ENCODE data around the gene OPA1.

- no peak for TF ChIP-seq POLR2A (IDR thresholded peaks at IDR 0.05)
- no peak for TF ChIP-seq CTCF (IDR thresholded peaks at IDR 0.05)
These were observed 150.7 kb downstream of the OPA1 start for GRCh38 chr3:193743702-193744047.
